Gastroesophageal sphincter (tissue), 4 donors: Measurements from ENCODE around the gene PIK3R1. TPM values are rescaled to one million over a fixed set of nuclear protein-coding genes. Genes with fewer than 3 reads are reported as not detected.
A peak's percentile ranks its signal among the peaks of the same experiment; 100 is the strongest.

ENCODE experiments used
- ATAC-seq: fragments of 150-250 bp; one replicate; pipeline ENCODE4 v1.9.1; 2016; ENCODE audit warnings: mild to moderate bottlenecking, moderate library complexity
- H3K27ac ChIP-seq, 4 donors: fragments of 200-600 bp; sonication (generic) in 3 of 4; 1 replicate in 3 of 4; 2 replicates in 1 of 4; pipeline ENCODE4 v1.5.1; 2016 to 2019
- H3K27me3 ChIP-seq: fragments of 200-600 bp; sonication (generic); one replicate; pipeline ENCODE4 v1.5.1; 2019
- H3K36me3 ChIP-seq, 2 donors: fragments of 200-600 bp; sonication (generic); one replicate each; pipeline ENCODE4 v1.5.1; 2019; ENCODE audit warnings: control low read depth in 1 of 2
- H3K4me1 ChIP-seq, 3 donors: fragments of 200-600 bp; sonication (generic); 1 replicate in 2 of 3; 2 replicates in 1 of 3; pipeline ENCODE4 v1.5.1; 2016 to 2019; ENCODE audit warnings: control low read depth in 2 of 3
- H3K4me3 ChIP-seq, 2 donors: fragments of 200-600 bp; sonication (generic); one replicate each; pipeline ENCODE4 v1.5.1; 2019; ENCODE audit warnings: mild to moderate bottlenecking in 1 of 2, moderate library complexity in 1 of 2
- H3K9me3 ChIP-seq, 3 donors: fragments of 200-600 bp; sonication (generic); one replicate each; pipeline ENCODE4 v1.5.1; 2017 to 2019; ENCODE audit warnings: control low read depth in 2 of 3
- EP300 ChIP-seq: sonication (generic); formaldehyde crosslinking; IDR thresholded peaks from one replicate; pipeline ENCODE4 v1.6.1; 2017; ENCODE audit warnings: antibody characterized with exemption, mild to moderate bottlenecking
- POLR2A ChIP-seq, 2 donors: fragments of 450-650 bp; IDR thresholded peaks; one replicate each; pipeline ENCODE4 v1.6.1; 2017; ENCODE audit warnings: antibody characterized with exemption in 2 of 2, mild to moderate bottlenecking in 2 of 2, moderate library complexity in 1 of 2
- POLR2AphosphoS5 ChIP-seq: sonication (generic); formaldehyde crosslinking; IDR thresholded peaks from one replicate; pipeline ENCODE4 v1.6.1; 2017; ENCODE audit warnings: antibody characterized with exemption
- WGBS, 2 donors: methylation state at CpG; one replicate each; pipeline ENCODE4 v1.1.5; 2018; ENCODE audit warnings: low coverage in 1 of 2; 5-methylcytosine and 5-hydroxymethylcytosine counted together
- total RNA-seq, 4 donors: library from RNA; depleted of rRNA; stranded (reverse); fragments of >200 nt; gene quantifications; one replicate each; pipeline ENCODE4 v1.1.0, GENCODE V29; 2016
- TF ChIP-seq, protein P1 (sequence below), 4 experiments: fragments of 200-600 bp in 2 of 4; fragments of 450-650 bp in 2 of 4; sonication (generic) in 1 of 4; IDR thresholded peaks; one replicate each; pipeline ENCODE4 v1.5.1; 2017 to 2019; ENCODE audit warnings: antibody characterized with exemption in 4 of 4, mild to moderate bottlenecking in 2 of 4, moderate library complexity in 2 of 4

Gene PIK3R1
- total RNA-seq, 4 donors from 2014 or later = 188 to 403 (median 312) TPM

DNA sequence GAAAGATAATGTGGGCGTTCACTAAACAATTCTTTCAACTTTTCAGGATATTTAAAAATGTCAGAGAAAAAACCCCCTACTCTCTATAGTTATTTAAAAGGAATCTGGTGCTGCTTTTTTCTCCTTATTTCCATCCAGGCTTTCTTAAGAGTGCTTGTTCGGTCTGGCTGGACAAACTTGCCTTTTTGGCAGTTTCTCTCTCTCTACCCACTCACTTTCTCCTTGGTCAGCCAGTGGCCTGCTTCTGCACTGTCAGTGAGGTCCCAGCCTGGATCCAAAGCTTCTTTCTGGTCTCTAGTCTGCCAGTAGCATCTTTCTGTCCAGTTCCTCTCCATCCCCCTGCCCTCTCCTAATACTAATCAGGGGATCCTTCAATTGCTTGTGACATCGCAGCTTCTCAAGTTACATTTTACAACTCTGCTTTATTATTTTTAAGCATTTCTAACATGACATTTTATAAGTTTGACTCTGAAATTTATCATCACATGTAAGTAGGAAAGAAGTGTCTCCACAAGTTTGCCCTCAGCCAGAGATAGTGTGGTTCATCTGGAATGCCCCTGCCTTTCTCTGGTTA is 50.4 kb downstream of the PIK3R1 start:
- WGBS, 2 donors = 21 to 32% methylated on average over 3 of the region's 3 CpGs
- H3K27me3 ChIP-seq = no peaks in the 10 kb centered on the region
- peaks cover 52 to 92% (median 54%) of the 10 kb centered on the region in 3 donors for H3K4me1 ChIP-seq
- no peaks in the 10 kb centered on the region for H3K36me3 ChIP-seq
- H3K4me3 ChIP-seq = no peak overlapping the region
- no peaks in the 10 kb centered on the region for H3K9me3 ChIP-seq
- TF ChIP-seq, protein P1, sequence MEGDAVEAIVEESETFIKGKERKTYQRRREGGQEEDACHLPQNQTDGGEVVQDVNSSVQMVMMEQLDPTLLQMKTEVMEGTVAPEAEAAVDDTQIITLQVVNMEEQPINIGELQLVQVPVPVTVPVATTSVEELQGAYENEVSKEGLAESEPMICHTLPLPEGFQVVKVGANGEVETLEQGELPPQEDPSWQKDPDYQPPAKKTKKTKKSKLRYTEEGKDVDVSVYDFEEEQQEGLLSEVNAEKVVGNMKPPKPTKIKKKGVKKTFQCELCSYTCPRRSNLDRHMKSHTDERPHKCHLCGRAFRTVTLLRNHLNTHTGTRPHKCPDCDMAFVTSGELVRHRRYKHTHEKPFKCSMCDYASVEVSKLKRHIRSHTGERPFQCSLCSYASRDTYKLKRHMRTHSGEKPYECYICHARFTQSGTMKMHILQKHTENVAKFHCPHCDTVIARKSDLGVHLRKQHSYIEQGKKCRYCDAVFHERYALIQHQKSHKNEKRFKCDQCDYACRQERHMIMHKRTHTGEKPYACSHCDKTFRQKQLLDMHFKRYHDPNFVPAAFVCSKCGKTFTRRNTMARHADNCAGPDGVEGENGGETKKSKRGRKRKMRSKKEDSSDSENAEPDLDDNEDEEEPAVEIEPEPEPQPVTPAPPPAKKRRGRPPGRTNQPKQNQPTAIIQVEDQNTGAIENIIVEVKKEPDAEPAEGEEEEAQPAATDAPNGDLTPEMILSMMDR (IDR thresholded peaks at IDR 0.05) = no peak
- TF ChIP-seq POLR2AphosphoS5 (no peak), EP300 (no peak), POLR2A (IDR thresholded peaks at IDR 0.05) (no peak)
- peak overlapping the region; percentile 80 to 86 (median 83) for H3K27ac ChIP-seq
- no peak for ATAC-seq

DNA sequence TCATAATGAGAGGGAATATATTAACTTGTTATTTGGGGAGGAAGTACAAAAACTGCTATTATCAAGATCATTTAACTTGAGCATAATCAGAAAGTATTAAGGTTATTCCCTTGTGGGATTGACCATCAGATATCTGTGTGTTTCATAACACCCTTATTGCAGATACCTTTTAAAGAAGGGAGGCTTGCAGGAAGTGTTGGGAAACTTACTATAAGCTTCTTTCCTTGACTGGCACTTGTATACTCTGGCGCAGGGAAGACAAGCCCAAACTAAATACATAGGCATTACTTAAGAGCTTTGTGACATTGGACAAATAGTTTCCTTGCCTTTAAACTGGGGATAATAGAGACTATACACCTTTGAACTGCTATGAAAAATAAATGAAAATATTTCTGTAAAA is 50.9 kb downstream of the PIK3R1 start:
- Histone ChIP-seq H3K4me3 (peak overlapping the region; percentile 9 to 19), H3K9me3 (no peaks in the 10 kb centered on the region), H3K27ac (peak overlapping the region; percentile 80 to 86 (median 83)), H3K27me3 (no peaks in the 10 kb centered on the region), H3K4me1 (peaks cover 57 to 92% (median 58%) of the 10 kb centered on the region in 3 donors), H3K36me3 (no peaks in the 10 kb centered on the region)
- peak; percentile 21 for TF ChIP-seq POLR2AphosphoS5
- TF ChIP-seq EP300 = no peak
- peak; percentile 37 for ATAC-seq
- 22 to 59% methylated on average over 1 of the region's 1 CpG for WGBS, 2 donors

DNA sequence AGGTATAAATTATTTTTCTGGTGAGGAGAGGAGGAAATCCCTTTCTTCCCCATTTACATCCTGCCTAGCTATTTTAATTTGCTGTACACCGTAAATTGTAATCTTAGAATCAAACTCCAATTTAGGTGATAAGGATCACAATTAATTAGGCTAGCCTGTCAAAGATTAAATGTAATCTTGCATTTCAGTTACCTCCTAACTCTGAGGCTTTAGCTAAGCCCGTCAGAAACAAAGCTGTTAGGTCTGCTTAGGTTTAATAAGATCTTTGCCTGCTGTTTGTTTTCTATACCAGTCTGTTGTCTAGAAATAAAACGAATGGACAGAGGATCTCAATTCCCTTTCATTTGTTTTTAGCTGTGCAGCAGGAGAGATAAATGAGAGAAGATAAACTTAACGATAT is 51.5 kb downstream of the PIK3R1 start:
- no peak for ATAC-seq
- H3K4me3 ChIP-seq = peak overlapping the region; percentile 9 to 22
- 4 to 12% methylated on average over 4 of the region's 4 CpGs for WGBS, 2 donors

DNA sequence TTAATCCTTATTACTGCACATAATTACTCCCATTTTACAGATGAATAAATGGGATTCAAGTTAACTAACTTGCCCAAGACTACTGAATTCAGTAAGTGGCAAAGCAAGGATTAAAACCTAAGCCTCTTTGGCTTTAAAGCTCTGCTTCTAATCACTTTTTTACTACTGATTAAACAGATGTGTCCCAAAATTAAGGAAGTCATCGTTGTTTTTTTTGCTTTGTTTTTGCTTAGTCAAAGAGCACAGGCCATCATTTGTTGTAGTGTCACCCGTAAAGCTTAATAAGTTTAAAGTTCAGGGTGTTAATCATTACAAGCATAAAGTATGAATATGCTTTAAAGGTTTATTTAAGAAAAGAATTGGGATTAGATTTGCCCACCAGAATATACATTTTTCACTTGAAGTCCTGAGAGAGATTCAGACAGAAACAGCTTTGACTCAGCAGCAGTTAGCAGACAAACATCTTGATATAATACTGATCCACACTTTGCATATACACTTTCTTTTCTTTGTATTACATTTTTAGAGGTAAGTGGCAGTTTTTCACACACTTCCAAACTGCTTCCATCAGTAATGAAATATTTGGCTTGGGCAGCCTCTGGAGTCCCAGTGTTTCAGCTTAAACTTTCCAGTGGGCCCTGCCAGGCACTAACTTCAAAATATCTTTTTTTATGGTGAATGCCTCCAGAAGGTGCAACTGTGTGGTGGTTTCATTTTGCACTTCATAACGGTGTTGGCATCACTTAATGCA is 52.7 kb downstream of the PIK3R1 start:
- no peak for ATAC-seq
- 7 to 8% methylated on average over 3 of the region's 3 CpGs for WGBS, 2 donors
- H3K9me3 ChIP-seq = no peaks in the 10 kb centered on the region
- H3K4me3 ChIP-seq = peak overlapping the region in 1 of 2 donors; percentile 2
- TF ChIP-seq POLR2AphosphoS5 = no peak
- no peak for TF ChIP-seq EP300
- no peak for TF ChIP-seq POLR2A (IDR thresholded peaks at IDR 0.05)
- TF ChIP-seq, protein P1 (IDR thresholded peaks at IDR 0.05) = no peak
- H3K4me1 ChIP-seq = peaks cover 61 to 100% (median 65%) of the 10 kb centered on the region in 3 donors
- peaks cover 0 to 1% of the 10 kb centered on the region in 2 donors for H3K36me3 ChIP-seq
- H3K27ac ChIP-seq = peak overlapping the region; percentile 80 to 86 (median 83)
- no peaks in the 10 kb centered on the region for H3K27me3 ChIP-seq

More for the DNA sequence above, 51.5 kb downstream of the PIK3R1 start:
- H3K9me3 ChIP-seq = no peaks in the 10 kb centered on the region
- no peaks in the 10 kb centered on the region for H3K27me3 ChIP-seq
- H3K36me3 ChIP-seq = no peaks in the 10 kb centered on the region
- no peak for TF ChIP-seq POLR2AphosphoS5
- TF ChIP-seq EP300 = no peak
- TF ChIP-seq, protein P1 (IDR thresholded peaks at IDR 0.05) = no peak
- TF ChIP-seq POLR2A (IDR thresholded peaks at IDR 0.05) = no peak
- H3K4me1 ChIP-seq = peaks cover 57 to 92% (median 58%) of the 10 kb centered on the region in 3 donors
- peak overlapping the region; percentile 80 to 86 (median 83) for H3K27ac ChIP-seq

DNA sequence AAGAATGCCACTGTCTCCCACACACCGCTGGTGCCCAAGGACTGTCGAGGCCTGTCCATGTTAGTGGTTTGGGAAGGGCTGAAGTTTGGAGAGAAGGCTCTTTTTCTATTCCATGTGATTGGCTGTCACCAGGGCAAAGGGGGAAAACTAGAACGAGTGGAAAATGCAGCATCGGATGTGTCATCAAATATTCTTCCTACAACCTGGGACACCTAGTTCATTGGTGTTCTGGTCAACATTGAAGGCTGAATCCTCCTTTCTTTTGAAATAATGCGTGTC is 53.2 kb downstream of the PIK3R1 start:
- no peak for ATAC-seq
- Histone ChIP-seq H3K4me1 (peaks cover 58 to 100% (median 62%) of the 10 kb centered on the region in 3 donors), H3K4me3 (peak overlapping the region in 1 of 2 donors; percentile 2), H3K36me3 (peaks cover 0 to 6% of the 10 kb centered on the region in 2 donors), H3K27ac (peak overlapping the region; percentile 80 to 86 (median 83)), H3K9me3 (no peaks in the 10 kb centered on the region), H3K27me3 (no peaks in the 10 kb centered on the region)
- TF ChIP-seq POLR2A (IDR thresholded peaks at IDR 0.05) = no peak
- no peak for TF ChIP-seq EP300
- TF ChIP-seq, protein P1 (IDR thresholded peaks at IDR 0.05) = no peak
- WGBS, 2 donors = 38% methylated on average over 4 to 5 of the region's 5 CpGs
